ENCODE results near the gene MAMDC4.

DNA sequence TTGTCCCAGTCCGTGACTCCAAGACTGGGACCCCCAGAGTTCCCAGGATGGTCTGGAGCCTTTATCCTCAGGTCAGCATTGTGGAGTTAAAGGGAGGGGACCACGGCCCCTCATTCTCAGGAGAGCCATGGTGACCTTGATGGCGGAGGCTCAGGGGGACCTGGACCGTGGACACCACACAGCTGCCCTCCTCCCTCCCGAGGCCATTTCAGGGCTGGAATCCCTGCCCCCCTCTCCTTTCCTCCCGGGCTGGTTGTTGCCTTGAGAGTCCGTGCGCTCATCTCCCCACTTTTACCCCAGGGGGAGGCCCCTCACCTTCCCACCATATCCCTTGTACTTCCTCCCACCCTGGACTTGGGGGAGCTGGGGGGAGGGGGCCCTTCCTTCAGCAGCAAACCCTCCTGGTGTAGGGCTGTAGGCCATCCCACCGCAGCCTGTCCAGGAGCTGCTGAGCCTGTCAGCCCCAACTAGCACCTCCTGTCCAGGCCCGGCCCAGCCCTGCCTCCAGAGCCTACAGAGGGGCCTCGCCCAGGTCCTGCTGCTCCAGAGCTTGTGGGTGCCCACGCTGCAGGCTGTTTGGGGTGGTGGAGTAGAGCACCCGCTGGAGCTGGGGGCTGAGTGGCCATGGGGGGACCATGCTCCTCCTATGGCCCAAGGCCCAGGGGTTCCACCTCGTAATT is 24.2 kb upstream of the MAMDC4 start:
- TF ChIP-seq, protein P1, sequence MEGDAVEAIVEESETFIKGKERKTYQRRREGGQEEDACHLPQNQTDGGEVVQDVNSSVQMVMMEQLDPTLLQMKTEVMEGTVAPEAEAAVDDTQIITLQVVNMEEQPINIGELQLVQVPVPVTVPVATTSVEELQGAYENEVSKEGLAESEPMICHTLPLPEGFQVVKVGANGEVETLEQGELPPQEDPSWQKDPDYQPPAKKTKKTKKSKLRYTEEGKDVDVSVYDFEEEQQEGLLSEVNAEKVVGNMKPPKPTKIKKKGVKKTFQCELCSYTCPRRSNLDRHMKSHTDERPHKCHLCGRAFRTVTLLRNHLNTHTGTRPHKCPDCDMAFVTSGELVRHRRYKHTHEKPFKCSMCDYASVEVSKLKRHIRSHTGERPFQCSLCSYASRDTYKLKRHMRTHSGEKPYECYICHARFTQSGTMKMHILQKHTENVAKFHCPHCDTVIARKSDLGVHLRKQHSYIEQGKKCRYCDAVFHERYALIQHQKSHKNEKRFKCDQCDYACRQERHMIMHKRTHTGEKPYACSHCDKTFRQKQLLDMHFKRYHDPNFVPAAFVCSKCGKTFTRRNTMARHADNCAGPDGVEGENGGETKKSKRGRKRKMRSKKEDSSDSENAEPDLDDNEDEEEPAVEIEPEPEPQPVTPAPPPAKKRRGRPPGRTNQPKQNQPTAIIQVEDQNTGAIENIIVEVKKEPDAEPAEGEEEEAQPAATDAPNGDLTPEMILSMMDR (IDR thresholded peaks at IDR 0.05) = no peak
- TF ChIP-seq POLR2A (IDR thresholded peaks at IDR 0.05) = no peak

All from adrenal gland (tissue), 5 donors.